K562 (cell line): Measurements from ENCODE around the gene DHDH. TPM values are rescaled to one million over a fixed set of nuclear protein-coding genes. Genes with fewer than 3 reads are reported as not detected.

Experiments used
- C11orf30 ChIP-seq: fragments of 450-650 bp; IDR thresholded peaks from 2 replicates; pipeline ENCODE4 v1.6.1; 2016; ENCODE audit warnings: low read depth, mild to moderate bottlenecking
- DPF2 ChIP-seq: fragments of 450-650 bp; IDR thresholded peaks from 2 replicates; pipeline ENCODE4 v1.6.1; 2016
- RBM17 ChIP-seq: fragments of 200-400 bp; formaldehyde crosslinking; IDR thresholded peaks from 2 replicates; pipeline ENCODE4 v1.6.1; 2017; ENCODE audit warnings: low read depth, mild to moderate bottlenecking, low read length, borderline replicate concordance
- RBM25 ChIP-seq: fragments of 200-400 bp; formaldehyde crosslinking; IDR thresholded peaks from 2 replicates; pipeline ENCODE4 v1.6.1; 2018; ENCODE audit warnings: low read length, low read depth, moderate library complexity; ENCODE audit not compliant: severe bottlenecking
- SIRT6 ChIP-seq: IDR thresholded peaks from one replicate; pipeline ENCODE4 v1.6.1; 2012; ENCODE audit warnings: low read depth, mild to moderate bottlenecking, control low read depth, inconsistent platforms, low read length, moderate library complexity
- TEAD4 ChIP-seq, 2 experiments: sonication (generic) in 1 of 2; formaldehyde crosslinking in 1 of 2; IDR thresholded peaks; 2 replicates each; pipeline versions ENCODE4 v1.6.1 to v1.8.0; 2012 to 2022; ENCODE audit warnings: borderline replicate concordance in 1 of 2, inconsistent platforms in 1 of 2, low read length in 1 of 2, mild to moderate bottlenecking in 1 of 2, missing genetic modification reagents in 1 of 2
- ZNF175 ChIP-seq: fragments of 200-800 bp; sonication (Bioruptor generic); IDR thresholded peaks from 2 replicates; pipeline ENCODE4 v1.6.1; 2016; ENCODE audit warnings: low read depth, mild to moderate bottlenecking, missing genetic modification characterization, missing compliant biosample characterization
- ZNF23 ChIP-seq: fragments of 250-450 bp; sonication (Bioruptor Pico); IDR thresholded peaks from 2 replicates; pipeline ENCODE4 v1.4.0; 2020; ENCODE audit warnings: mild to moderate bottlenecking
- ZNF347 ChIP-seq: fragments of 450-650 bp; formaldehyde crosslinking; IDR thresholded peaks from 2 replicates; pipeline ENCODE4 v1.4.0; 2020; ENCODE audit warnings: low read depth, mild to moderate bottlenecking, moderate library complexity
- ZNF436 ChIP-seq: fragments of 250-450, 450-650 bp; sonication (Bioruptor Pico); formaldehyde crosslinking; IDR thresholded peaks from 2 replicates; pipeline ENCODE4 v1.7.0; 2020; ENCODE audit warnings: mild to moderate bottlenecking
- polyA plus RNA-seq, 8 experiments: library from polyadenylated mRNA; depleted of rRNA in 4 of 8; stranded (reverse) in 5 of 8; unstranded in 3 of 8; fragments of >200 nt; fragmentation: Nextera tagmentation in 2 of 8; fragmentation: Illumina TruSeq in 1 of 8; extraction: Ambion mirVana in 2 of 8; extraction: Trizol in 1 of 8; gene quantifications; 2 replicates each; pipeline versions ENCODE4 v1.2.1 to v1.2.3, GENCODE V29; 2011 to 2014; ENCODE audit warnings: inconsistent platforms in 1 of 8, missing spikeins in 1 of 8
- total RNA-seq, 7 experiments: library from RNA; depleted of rRNA in 6 of 7; stranded (reverse); fragments of >200 nt in 6 of 7; fragmentation: Illumina TruSeq in 2 of 7; extraction: Trizol in 2 of 7; gene quantifications; 2 replicates each; pipeline versions ENCODE4 v1.2.1 to v1.2.3, GENCODE V29; 2011 to 2021; ENCODE audit warnings: low replicate concordance in 1 of 7
- TF ChIP-seq, protein P1 (sequence below), 2 experiments: fragments of 450-650 bp in 1 of 2; sonication (generic) in 1 of 2; formaldehyde crosslinking in 1 of 2; IDR thresholded peaks in 1 of 2; conservative IDR thresholded peaks in 1 of 2; 2 replicates each; pipeline versions ENCODE4 v1.6.1 to v1.8.1; 2016 to 2023; ENCODE audit warnings: mild to moderate bottlenecking in 2 of 2, moderate library complexity in 2 of 2, inconsistent platforms in 1 of 2, missing genetic modification reagents in 1 of 2
- TF ChIP-seq, protein P2 (sequence below): fragments of 450-650 bp; IDR thresholded peaks from 2 replicates; pipeline ENCODE4 v1.6.1; 2016; ENCODE audit warnings: borderline replicate concordance
- TF ChIP-seq, protein P3 (sequence below): fragments of 250-450 bp; sonication (Bioruptor Pico); IDR thresholded peaks from 2 replicates; pipeline ENCODE4 v1.5.0; 2020; ENCODE audit warnings: mild to moderate bottlenecking, borderline replicate concordance

The DHDH gene
- total and polyA plus RNA-seq, 9 of the 15 experiments (the other 6 are each of a cell fraction or from before 2014, with no cell fraction given) = 0.37 to 1.9 (median 0.87) TPM

DNA sequence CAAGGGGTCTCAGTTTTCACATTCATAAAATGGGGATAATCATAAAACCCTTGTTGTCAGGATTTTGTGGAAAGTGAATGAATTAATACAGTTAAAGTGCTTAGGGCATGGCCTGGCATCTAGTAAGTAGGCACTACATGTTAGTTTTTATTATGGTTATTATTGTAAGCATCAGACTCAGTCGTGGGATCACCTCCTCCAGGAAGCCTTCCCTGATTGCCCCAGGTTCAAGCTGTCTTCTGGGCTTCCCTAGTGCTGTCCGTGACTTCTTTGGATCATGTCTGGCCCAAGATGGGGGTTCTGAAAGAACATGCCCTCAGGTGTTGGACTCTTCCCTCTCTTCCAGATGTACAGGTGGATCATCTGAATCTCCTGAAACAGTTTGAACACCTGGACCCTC is 22.7 kb upstream of the DHDH start (continued):
- TF ChIP-seq SIRT6 (no peak), ZNF23 (no peak), RBM17 (no peak), C11orf30 (no peak), ZNF436 (CRISPR knock-in tag) (peak; percentile 61), TEAD4 (IDR thresholded peaks at IDR 0.05; ENCODE audit: low read length) (no peak), TEAD4 (CRISPR knock-in tag; IDR thresholded peaks at IDR 0.05; ENCODE audit: borderline replicate concordance) (no peak), DPF2 (no peak), RBM25 (peak; percentile 97), ZNF175 (CRISPR knock-in tag) (no peak), ZNF347 (CRISPR knock-in tag) (no peak)
- TF ChIP-seq, protein P1, sequence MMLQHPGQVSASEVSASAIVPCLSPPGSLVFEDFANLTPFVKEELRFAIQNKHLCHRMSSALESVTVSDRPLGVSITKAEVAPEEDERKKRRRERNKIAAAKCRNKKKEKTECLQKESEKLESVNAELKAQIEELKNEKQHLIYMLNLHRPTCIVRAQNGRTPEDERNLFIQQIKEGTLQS (IDR thresholded peaks at IDR 0.05) = no peak
- TF ChIP-seq, protein P1 (CRISPR knock-in tag; conservative IDR thresholded peaks at IDR 0.05) = no peak
- TF ChIP-seq, protein P2, sequence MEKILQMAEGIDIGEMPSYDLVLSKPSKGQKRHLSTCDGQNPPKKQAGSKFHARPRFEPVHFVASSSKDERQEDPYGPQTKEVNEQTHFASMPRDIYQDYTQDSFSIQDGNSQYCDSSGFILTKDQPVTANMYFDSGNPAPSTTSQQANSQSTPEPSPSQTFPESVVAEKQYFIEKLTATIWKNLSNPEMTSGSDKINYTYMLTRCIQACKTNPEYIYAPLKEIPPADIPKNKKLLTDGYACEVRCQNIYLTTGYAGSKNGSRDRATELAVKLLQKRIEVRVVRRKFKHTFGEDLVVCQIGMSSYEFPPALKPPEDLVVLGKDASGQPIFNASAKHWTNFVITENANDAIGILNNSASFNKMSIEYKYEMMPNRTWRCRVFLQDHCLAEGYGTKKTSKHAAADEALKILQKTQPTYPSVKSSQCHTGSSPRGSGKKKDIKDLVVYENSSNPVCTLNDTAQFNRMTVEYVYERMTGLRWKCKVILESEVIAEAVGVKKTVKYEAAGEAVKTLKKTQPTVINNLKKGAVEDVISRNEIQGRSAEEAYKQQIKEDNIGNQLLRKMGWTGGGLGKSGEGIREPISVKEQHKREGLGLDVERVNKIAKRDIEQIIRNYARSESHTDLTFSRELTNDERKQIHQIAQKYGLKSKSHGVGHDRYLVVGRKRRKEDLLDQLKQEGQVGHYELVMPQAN = no peak
- TF ChIP-seq, protein P3, sequence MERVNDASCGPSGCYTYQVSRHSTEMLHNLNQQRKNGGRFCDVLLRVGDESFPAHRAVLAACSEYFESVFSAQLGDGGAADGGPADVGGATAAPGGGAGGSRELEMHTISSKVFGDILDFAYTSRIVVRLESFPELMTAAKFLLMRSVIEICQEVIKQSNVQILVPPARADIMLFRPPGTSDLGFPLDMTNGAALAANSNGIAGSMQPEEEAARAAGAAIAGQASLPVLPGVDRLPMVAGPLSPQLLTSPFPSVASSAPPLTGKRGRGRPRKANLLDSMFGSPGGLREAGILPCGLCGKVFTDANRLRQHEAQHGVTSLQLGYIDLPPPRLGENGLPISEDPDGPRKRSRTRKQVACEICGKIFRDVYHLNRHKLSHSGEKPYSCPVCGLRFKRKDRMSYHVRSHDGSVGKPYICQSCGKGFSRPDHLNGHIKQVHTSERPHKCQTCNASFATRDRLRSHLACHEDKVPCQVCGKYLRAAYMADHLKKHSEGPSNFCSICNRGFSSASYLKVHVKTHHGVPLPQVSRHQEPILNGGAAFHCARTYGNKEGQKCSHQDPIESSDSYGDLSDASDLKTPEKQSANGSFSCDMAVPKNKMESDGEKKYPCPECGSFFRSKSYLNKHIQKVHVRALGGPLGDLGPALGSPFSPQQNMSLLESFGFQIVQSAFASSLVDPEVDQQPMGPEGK = no peak
